ENCODE data around the gene ARHGAP15.

DNA sequence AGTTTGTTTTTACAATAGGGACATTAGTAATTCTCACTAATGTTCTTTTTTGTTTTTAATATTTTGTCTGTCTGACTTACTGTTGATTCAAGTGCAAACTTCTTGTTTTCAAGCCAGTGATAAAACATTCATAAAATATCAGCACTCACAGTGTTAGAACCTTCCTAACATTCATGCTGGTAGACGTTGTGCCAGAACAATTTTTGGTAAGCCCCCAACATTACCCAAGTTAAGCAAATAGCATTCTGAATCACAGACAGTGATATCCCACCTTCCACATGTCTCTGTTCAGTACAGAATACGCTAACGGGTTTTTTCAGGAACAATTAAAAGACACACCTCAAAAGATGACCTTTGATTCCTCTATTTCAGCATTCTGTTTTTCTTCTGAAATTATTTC lies 390.3 kb downstream of the ARHGAP15 start:
- TF ChIP-seq, protein P1, sequence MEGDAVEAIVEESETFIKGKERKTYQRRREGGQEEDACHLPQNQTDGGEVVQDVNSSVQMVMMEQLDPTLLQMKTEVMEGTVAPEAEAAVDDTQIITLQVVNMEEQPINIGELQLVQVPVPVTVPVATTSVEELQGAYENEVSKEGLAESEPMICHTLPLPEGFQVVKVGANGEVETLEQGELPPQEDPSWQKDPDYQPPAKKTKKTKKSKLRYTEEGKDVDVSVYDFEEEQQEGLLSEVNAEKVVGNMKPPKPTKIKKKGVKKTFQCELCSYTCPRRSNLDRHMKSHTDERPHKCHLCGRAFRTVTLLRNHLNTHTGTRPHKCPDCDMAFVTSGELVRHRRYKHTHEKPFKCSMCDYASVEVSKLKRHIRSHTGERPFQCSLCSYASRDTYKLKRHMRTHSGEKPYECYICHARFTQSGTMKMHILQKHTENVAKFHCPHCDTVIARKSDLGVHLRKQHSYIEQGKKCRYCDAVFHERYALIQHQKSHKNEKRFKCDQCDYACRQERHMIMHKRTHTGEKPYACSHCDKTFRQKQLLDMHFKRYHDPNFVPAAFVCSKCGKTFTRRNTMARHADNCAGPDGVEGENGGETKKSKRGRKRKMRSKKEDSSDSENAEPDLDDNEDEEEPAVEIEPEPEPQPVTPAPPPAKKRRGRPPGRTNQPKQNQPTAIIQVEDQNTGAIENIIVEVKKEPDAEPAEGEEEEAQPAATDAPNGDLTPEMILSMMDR (IDR thresholded peaks at IDR 0.05), result no peak
- TF ChIP-seq POLR2AphosphoS5 (IDR thresholded peaks at IDR 0.05; ENCODE audit: low read depth, low read length), result no peak
- TF ChIP-seq, protein P2, sequence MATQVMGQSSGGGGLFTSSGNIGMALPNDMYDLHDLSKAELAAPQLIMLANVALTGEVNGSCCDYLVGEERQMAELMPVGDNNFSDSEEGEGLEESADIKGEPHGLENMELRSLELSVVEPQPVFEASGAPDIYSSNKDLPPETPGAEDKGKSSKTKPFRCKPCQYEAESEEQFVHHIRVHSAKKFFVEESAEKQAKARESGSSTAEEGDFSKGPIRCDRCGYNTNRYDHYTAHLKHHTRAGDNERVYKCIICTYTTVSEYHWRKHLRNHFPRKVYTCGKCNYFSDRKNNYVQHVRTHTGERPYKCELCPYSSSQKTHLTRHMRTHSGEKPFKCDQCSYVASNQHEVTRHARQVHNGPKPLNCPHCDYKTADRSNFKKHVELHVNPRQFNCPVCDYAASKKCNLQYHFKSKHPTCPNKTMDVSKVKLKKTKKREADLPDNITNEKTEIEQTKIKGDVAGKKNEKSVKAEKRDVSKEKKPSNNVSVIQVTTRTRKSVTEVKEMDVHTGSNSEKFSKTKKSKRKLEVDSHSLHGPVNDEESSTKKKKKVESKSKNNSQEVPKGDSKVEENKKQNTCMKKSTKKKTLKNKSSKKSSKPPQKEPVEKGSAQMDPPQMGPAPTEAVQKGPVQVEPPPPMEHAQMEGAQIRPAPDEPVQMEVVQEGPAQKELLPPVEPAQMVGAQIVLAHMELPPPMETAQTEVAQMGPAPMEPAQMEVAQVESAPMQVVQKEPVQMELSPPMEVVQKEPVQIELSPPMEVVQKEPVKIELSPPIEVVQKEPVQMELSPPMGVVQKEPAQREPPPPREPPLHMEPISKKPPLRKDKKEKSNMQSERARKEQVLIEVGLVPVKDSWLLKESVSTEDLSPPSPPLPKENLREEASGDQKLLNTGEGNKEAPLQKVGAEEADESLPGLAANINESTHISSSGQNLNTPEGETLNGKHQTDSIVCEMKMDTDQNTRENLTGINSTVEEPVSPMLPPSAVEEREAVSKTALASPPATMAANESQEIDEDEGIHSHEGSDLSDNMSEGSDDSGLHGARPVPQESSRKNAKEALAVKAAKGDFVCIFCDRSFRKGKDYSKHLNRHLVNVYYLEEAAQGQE (IDR thresholded peaks at IDR 0.05; ENCODE audit: insufficient read depth in 1 of 2, low read depth in 2 of 2, low read length in 1 of 2), result no peak
